ENCODE measurements around the gene PCLO. TPM values are rescaled to one million over a fixed set of nuclear protein-coding genes. Genes with fewer than 3 reads are reported as not detected.

Gene PCLO, protein sequence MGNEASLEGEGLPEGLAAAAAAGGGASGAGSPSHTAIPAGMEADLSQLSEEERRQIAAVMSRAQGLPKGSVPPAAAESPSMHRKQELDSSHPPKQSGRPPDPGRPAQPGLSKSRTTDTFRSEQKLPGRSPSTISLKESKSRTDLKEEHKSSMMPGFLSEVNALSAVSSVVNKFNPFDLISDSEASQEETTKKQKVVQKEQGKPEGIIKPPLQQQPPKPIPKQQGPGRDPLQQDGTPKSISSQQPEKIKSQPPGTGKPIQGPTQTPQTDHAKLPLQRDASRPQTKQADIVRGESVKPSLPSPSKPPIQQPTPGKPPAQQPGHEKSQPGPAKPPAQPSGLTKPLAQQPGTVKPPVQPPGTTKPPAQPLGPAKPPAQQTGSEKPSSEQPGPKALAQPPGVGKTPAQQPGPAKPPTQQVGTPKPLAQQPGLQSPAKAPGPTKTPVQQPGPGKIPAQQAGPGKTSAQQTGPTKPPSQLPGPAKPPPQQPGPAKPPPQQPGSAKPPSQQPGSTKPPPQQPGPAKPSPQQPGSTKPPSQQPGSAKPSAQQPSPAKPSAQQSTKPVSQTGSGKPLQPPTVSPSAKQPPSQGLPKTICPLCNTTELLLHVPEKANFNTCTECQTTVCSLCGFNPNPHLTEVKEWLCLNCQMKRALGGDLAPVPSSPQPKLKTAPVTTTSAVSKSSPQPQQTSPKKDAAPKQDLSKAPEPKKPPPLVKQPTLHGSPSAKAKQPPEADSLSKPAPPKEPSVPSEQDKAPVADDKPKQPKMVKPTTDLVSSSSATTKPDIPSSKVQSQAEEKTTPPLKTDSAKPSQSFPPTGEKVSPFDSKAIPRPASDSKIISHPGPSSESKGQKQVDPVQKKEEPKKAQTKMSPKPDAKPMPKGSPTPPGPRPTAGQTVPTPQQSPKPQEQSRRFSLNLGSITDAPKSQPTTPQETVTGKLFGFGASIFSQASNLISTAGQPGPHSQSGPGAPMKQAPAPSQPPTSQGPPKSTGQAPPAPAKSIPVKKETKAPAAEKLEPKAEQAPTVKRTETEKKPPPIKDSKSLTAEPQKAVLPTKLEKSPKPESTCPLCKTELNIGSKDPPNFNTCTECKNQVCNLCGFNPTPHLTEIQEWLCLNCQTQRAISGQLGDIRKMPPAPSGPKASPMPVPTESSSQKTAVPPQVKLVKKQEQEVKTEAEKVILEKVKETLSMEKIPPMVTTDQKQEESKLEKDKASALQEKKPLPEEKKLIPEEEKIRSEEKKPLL (N-terminal part only)
- total RNA-seq, result not detected

GRCh38 chr7:83162402-83163256 lies at the start of gene PCLO:
Gene PCLO, minus strand, starts transcription at chr7:83162884. Its CDS starts 292 bp downstream, at chr7:83162592.
- H3K27me3 Mint-ChIP-seq, result peaks cover 9% of the 10 kb centered on the region
- ATAC-seq, result peak; percentile 93
- no peaks in the 10 kb centered on the region for H3K36me3 Mint-ChIP-seq
- DNase-seq, result peak; percentile 54
- no peak within 1 kb of the TSS for H3K4me3 Mint-ChIP-seq
- CTCF ChIA-PET, result no interaction called here
- H3K9me3 Mint-ChIP-seq (ENCODE audit: low read depth), result peaks cover 1% of the 10 kb centered on the region
- no peak within 1 kb of the TSS for H3K27ac Mint-ChIP-seq
- H3K4me1 Mint-ChIP-seq, result peaks cover 3% of the 10 kb centered on the region

DNA sequence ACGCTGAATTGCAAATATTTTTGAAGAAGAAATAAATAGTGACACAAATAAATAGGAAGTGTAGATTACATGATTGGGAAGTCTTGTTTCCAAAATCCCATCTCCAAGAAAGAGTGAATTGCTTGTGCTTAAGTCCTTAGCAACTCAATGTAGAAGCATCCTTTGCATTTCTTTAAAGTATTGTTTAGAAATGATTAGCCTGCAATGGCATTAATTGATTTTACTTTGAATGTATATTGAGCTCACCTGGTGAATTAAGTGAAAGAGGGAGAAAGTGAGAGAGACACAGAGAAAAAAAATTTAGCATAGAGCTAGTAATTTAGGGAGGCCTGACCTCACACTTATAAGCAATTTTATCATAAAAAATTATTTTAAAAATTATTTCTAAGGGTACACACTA lies 49.0 kb upstream of the PCLO start:
- DNase-seq (no peak), ATAC-seq (no peak)
- CTCF ChIA-PET, result no interaction called here
- H3K36me3 Mint-ChIP-seq, result no peaks in the 10 kb centered on the region
- no peaks in the 10 kb centered on the region for H3K4me1 Mint-ChIP-seq
- H3K9me3 Mint-ChIP-seq (ENCODE audit: low read depth), result no peaks in the 10 kb centered on the region
- H3K4me3 Mint-ChIP-seq, result no peak overlapping the region
- no peak overlapping the region for H3K27ac Mint-ChIP-seq
- no peaks in the 10 kb centered on the region for H3K27me3 Mint-ChIP-seq

DNA sequence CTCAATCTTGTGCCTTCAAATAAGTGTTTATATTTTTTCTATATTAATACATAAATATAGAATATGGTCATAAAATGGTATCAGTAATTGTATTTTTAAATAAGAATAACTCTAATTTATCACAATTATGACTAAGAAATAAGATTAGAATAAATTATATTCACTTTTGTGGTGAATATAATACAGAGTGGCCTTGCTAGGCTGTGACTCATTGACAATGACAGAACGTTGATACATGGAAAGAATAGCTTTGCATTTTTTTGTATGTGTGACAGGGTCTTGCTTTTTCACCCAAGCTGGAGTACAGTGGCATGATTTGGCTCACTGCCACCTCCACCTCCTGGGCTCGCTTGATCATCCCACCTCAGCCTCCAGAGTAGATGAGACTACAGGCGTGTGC lies 47.8 kb upstream of the PCLO start:
- Mint-ChIP-seq H3K4me1 (no peaks in the 10 kb centered on the region), H3K36me3 (no peaks in the 10 kb centered on the region), H3K4me3 (no peak overlapping the region), H3K9me3 (ENCODE audit: low read depth) (no peaks in the 10 kb centered on the region), H3K27me3 (no peaks in the 10 kb centered on the region), H3K27ac (no peak overlapping the region)
- no peak for DNase-seq
- ATAC-seq, result no peak
- CTCF ChIA-PET, result no interaction called here

DNA sequence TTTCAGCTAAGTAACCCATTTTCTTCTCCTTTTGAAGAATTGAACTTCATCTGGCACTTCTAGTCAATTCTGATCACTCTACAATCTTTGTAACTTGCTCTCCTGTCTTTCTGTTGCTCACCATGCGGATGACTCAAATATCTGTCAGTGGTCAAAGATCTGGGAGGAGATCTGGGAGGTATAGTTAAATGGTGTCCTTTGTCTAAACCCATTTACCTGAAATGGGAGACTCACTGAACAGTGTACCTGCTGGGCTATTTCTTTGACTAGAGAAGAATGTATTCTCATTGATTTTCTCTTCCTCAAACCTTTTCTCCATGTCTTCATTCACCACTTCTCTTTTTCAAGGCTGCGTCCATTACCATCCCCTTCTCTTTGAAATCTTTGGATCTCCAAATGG lies 42.0 kb upstream of the PCLO start:
- ATAC-seq, result no peak
- CTCF ChIA-PET, result no interaction called here

DNA sequence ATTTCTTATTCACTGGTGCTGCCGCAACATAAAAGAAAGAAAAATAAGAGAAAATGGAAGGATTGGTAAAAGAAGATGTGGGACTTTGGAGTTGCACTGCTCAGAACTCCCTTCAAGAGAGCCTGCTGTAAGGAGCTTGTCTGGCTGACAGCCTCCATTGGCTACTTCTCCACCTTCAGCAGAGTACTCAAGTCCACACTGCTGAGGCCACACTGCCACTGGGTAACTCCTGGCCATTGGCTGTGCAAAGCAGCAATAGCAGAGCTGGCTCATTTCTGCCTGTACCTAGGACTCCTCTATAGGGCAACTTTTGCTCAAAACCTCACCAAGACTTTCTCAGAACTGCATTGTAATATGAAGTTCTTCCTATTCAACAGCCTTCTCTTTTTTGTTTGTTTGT lies 38.7 kb upstream of the PCLO start:
- CTCF ChIA-PET, result no interaction called here
- H3K27me3 Mint-ChIP-seq, result no peaks in the 10 kb centered on the region
- no peak overlapping the region for H3K4me3 Mint-ChIP-seq
- peaks cover 7% of the 10 kb centered on the region for H3K9me3 Mint-ChIP-seq (ENCODE audit: low read depth)
- no peak overlapping the region for H3K27ac Mint-ChIP-seq
- DNase-seq (no peak), ATAC-seq (no peak)
- no peaks in the 10 kb centered on the region for H3K36me3 Mint-ChIP-seq
- no peaks in the 10 kb centered on the region for H3K4me1 Mint-ChIP-seq

More for the DNA sequence above, 42.0 kb upstream of the PCLO start:
- no peak overlapping the region for H3K27ac Mint-ChIP-seq
- peaks cover 3% of the 10 kb centered on the region for H3K9me3 Mint-ChIP-seq (ENCODE audit: low read depth)
- H3K36me3 Mint-ChIP-seq, result no peaks in the 10 kb centered on the region
- no peak for DNase-seq
- H3K27me3 Mint-ChIP-seq, result no peaks in the 10 kb centered on the region
- no peak overlapping the region for H3K4me3 Mint-ChIP-seq
- H3K4me1 Mint-ChIP-seq, result no peaks in the 10 kb centered on the region

GRCh38 chr7:83190659-83191389 lies 28.1 kb upstream of the PCLO start:
- Mint-ChIP-seq H3K9me3 (ENCODE audit: low read depth) (no peaks in the 10 kb centered on the region), H3K4me3 (no peak overlapping the region), H3K27ac (no peak overlapping the region), H3K4me1 (no peaks in the 10 kb centered on the region), H3K27me3 (no peaks in the 10 kb centered on the region), H3K36me3 (no peaks in the 10 kb centered on the region)
- CTCF ChIA-PET, result no interaction called here
- ATAC-seq (no peak), DNase-seq (no peak)

DNA sequence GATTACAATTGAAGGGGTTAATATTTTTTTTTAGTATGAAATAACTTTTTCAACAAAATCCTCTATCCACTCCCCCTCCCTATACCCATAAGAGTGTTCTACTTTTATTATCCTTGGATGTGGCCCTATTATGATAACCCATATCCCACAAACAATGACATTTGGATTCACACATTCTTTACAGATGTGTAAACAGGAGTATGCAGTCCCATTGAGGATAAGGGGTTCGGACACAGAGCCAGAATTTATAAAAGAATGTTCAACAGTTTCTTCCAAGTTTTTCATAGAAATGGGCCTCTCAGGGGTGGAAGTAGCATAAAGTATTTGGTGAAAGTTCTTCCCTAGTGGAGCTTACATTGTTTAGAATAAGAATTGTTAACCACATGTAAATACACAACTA lies 16.1 kb upstream of the PCLO start:
- CTCF ChIA-PET, result no interaction called here
- Mint-ChIP-seq H3K4me3 (no peak overlapping the region), H3K27ac (no peak overlapping the region), H3K9me3 (ENCODE audit: low read depth) (peaks cover 11% of the 10 kb centered on the region), H3K36me3 (no peaks in the 10 kb centered on the region), H3K4me1 (no peaks in the 10 kb centered on the region), H3K27me3 (no peaks in the 10 kb centered on the region)
- DNase-seq (no peak), ATAC-seq (no peak)

- DNase-seq (no peak), ATAC-seq (no peak)
- H3K9me3 Mint-ChIP-seq (ENCODE audit: low read depth), result peaks cover 4% of the 10 kb centered on the region
- H3K4me3 Mint-ChIP-seq, result no peak overlapping the region
- no peak overlapping the region for H3K27ac Mint-ChIP-seq
- H3K4me1 Mint-ChIP-seq, result no peaks in the 10 kb centered on the region
- H3K36me3 Mint-ChIP-seq, result no peaks in the 10 kb centered on the region
- no peaks in the 10 kb centered on the region for H3K27me3 Mint-ChIP-seq
- CTCF ChIA-PET, result no interaction called here
Observed at GRCh38 chr7:83178066-83178465, 15.4 kb upstream of the PCLO start.

DNA sequence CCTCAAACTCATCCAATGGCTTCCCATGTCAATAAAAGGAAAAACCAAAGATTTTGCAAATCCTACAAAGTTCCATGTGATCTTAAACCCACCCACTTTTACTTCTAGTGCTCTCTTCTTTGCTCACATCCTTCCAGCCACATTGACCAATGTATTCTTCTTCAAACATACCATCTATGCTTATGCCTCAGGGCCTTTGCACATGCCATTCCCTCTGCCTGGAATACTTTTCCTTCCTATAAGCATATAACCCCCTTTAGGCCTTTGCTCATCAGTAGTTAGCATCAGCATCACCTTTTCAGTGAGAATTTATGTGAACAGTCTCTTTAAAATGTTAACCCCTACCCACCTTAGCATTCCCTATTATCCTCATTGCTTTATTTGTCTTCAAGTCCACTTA lies 11.0 kb upstream of the PCLO start:
- H3K9me3 Mint-ChIP-seq (ENCODE audit: low read depth), result peaks cover 3% of the 10 kb centered on the region
- H3K27me3 Mint-ChIP-seq, result no peaks in the 10 kb centered on the region
- H3K36me3 Mint-ChIP-seq, result no peaks in the 10 kb centered on the region
- CTCF ChIA-PET, result no interaction called here
- no peak overlapping the region for H3K4me3 Mint-ChIP-seq
- ATAC-seq, result no peak
- H3K4me1 Mint-ChIP-seq, result no peaks in the 10 kb centered on the region
- no peak for DNase-seq
- no peak overlapping the region for H3K27ac Mint-ChIP-seq

GRCh38 chr7:83166781-83167180 lies 4.1 kb upstream of the PCLO start:
- CTCF ChIA-PET, result no interaction called here
- no peaks in the 10 kb centered on the region for H3K9me3 Mint-ChIP-seq (ENCODE audit: low read depth)
- H3K27me3 Mint-ChIP-seq, result peaks cover 4% of the 10 kb centered on the region
- H3K4me1 Mint-ChIP-seq, result peaks cover 3% of the 10 kb centered on the region
- H3K4me3 Mint-ChIP-seq, result no peak overlapping the region
- no peak for ATAC-seq
- no peak for DNase-seq
- H3K36me3 Mint-ChIP-seq, result no peaks in the 10 kb centered on the region
- no peak overlapping the region for H3K27ac Mint-ChIP-seq

DNA sequence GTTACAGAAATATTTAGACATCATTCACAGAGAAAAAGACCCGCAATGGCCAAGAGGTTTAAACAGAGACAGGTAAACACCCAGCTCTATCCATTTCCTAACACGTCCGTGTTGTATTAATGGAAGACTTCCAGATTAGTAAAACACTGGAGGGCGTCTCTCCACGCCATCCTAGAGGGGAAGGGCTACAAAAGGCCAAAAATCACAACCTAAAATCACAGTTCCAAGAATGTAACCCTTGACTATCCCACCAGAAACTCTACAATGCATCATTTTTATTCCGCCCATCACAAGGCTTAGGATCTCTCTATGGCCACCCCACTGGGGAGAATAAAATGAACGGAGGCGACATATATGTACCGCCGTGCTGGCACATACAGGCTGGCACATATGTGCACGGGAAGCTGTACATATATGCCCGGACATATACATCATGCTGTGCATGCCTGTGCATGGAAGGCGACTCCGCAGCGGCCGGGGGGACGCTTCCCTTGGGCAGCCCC lies 734 bp downstream of the PCLO start:
- Mint-ChIP-seq H3K4me3 (no peak overlapping the region), H3K9me3 (ENCODE audit: low read depth) (peaks cover 1% of the 10 kb centered on the region), H3K36me3 (no peaks in the 10 kb centered on the region), H3K4me1 (peaks cover 3% of the 10 kb centered on the region), H3K27ac (no peak overlapping the region), H3K27me3 (peaks cover 9% of the 10 kb centered on the region)
- no peak for ATAC-seq
- DNase-seq, result no peak
- CTCF ChIA-PET, result no interaction called here

DNA sequence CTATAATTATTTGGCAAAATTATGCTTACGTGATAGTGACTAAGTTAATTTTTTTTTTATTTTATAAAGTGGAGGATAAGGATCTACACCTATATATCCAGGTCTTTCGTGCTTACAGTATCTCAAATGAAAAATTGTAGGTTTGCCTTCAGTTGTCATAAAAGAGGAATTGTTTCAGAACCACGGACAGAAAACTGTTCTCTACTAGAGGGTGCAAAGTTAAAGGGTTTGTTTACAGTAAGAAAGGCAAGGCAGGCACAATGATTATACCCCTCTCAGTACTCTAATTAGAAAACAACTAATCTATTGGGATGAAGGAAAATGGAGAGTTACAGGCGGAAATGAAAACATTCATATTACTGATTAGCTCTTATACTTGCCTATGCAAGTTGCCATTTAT lies 1.5 kb downstream of the PCLO start:
- no peak overlapping the region for H3K4me3 Mint-ChIP-seq
- DNase-seq (no peak), ATAC-seq (no peak)
- CTCF ChIA-PET, result no interaction called here
- no peaks in the 10 kb centered on the region for H3K36me3 Mint-ChIP-seq
- H3K4me1 Mint-ChIP-seq, result peaks cover 3% of the 10 kb centered on the region
- H3K27me3 Mint-ChIP-seq, result peaks cover 9% of the 10 kb centered on the region
- H3K9me3 Mint-ChIP-seq (ENCODE audit: low read depth), result peaks cover 1% of the 10 kb centered on the region
- no peak overlapping the region for H3K27ac Mint-ChIP-seq

All from activated CD8-positive, alpha-beta memory T cell treated with anti-CD3 and anti-CD28 coated beads, Interleukin-2, amount 10 ng/mL, durations not matched to agents 7 days and 5 days (primary cell).